ENCODE results near the gene ZNF317.

The ZNF317 gene

DNA sequence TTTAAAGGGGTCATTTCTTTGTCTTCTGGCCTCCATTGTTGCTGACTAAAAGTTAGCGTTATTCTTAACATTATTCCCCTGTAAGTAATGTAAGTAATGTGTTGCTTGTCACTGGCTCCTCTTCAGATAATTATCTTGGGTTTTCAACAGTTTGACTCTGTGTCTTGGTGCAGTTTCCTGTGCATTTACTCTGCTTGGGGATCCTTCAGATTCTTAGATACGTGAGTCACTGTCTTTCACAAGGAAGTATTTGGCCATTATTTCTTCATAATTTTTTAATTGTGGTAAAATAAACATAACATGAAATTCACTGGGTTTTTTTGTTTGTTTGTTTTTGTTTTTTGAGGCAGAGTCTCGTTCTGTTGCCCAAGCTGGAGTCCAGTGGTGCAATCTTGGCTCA, 25.1 kb downstream of the ZNF317 start:
- H3K4me3 ChIP-seq (ENCODE audit: low read depth, low read length), result no peak overlapping the region
- TF ChIP-seq, protein P1, sequence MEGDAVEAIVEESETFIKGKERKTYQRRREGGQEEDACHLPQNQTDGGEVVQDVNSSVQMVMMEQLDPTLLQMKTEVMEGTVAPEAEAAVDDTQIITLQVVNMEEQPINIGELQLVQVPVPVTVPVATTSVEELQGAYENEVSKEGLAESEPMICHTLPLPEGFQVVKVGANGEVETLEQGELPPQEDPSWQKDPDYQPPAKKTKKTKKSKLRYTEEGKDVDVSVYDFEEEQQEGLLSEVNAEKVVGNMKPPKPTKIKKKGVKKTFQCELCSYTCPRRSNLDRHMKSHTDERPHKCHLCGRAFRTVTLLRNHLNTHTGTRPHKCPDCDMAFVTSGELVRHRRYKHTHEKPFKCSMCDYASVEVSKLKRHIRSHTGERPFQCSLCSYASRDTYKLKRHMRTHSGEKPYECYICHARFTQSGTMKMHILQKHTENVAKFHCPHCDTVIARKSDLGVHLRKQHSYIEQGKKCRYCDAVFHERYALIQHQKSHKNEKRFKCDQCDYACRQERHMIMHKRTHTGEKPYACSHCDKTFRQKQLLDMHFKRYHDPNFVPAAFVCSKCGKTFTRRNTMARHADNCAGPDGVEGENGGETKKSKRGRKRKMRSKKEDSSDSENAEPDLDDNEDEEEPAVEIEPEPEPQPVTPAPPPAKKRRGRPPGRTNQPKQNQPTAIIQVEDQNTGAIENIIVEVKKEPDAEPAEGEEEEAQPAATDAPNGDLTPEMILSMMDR (IDR thresholded peaks at IDR 0.05; ENCODE audit: borderline replicate concordance, insufficient read depth, low read depth, low read length), result no peak

DNA sequence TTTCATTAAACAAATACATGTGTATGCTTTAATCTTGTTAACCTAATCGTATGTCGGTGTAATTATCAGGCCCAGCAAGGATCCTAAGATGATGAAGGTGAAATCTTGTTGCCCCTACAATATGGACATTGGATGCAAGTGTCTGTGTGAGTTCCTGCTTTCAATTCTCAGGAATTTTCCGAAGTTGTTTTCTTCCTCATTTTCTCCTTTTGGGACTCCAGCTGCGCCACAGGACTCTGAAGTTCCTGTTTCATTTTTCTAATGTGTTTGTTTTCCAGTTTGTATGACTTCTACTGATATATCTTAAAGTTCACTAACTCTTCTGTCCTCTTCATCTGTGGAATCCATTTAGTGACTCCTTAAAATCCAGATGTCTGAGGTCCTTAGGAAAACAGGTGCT, 26.6 kb downstream of the ZNF317 start:
- TF ChIP-seq, protein P1 (IDR thresholded peaks at IDR 0.05; ENCODE audit: borderline replicate concordance, insufficient read depth, low read depth, low read length), result no peak
- no peak overlapping the region for H3K4me3 ChIP-seq (ENCODE audit: low read depth, low read length)

DNA sequence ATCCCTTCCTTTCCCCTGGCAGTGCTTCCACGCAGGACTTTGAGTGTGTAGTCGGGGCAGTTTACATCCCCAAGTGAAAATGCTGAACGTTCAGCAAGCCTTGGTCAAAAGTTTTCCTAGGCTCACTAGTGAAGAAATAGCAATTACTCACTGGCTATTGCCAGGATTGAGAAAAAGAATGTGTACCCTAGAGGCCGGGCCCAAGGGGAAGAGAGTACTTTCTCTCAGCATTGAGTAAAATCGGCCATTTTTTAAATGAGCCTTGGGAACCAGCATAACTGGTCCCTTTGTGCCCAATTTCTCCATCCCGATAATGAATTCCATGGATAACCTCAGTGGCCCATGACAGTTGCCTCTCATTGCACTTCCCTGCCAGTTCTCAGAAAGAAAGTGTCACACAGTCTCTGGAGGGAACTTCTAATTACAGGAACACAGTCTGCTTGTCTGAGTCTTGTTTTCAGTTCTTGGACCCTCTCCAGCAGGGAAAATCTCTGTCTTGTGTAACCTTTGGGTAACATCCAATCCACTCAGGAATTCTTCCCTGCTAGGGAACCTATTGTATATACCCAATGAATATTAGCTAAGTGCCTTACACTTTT, 31.3 kb downstream of the ZNF317 start:
- TF ChIP-seq, protein P1 (IDR thresholded peaks at IDR 0.05; ENCODE audit: borderline replicate concordance, insufficient read depth, low read depth, low read length), result no peak
- H3K4me3 ChIP-seq (ENCODE audit: low read depth, low read length), result no peak overlapping the region

- no peak overlapping the region for H3K4me3 ChIP-seq (ENCODE audit: low read depth, low read length)
These were observed 35.1 kb downstream of the ZNF317 start for GRCh38 chr19:9175326-9175725.

DNA sequence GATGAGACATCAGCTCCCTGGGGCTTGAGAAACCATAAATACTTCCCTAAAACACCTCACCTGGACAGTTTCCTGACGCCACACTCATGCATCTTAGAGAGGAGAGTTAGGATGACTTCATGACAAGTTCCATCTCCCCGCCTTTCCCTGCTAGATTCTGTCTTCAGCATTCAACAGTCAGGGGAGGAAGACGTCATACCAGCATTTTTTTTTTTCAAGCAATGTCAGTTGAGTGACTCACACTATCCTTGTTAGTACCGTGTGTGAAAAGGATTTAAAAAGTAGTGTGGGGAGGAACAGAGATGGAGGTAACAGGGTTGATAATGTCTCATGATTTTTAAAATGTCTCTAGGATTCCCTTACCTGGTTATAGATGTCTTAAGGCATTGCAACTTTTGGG, 38.7 kb downstream of the ZNF317 start, which contains the start of gene OR7D2:
Gene OR7D2, plus strand, starts transcription at position 79 of the 400 bp plus-strand sequence. CDS start 6,803 bp downstream, outside the sequence.
- TF ChIP-seq, protein P1 (IDR thresholded peaks at IDR 0.05; ENCODE audit: borderline replicate concordance, insufficient read depth, low read depth, low read length), result no peak
- H3K4me3 ChIP-seq (ENCODE audit: low read depth, low read length), result no peak within 1 kb of the TSS

More at GRCh38 chr19:9175326-9175725, 35.1 kb downstream of the ZNF317 start:
- TF ChIP-seq, protein P1 (IDR thresholded peaks at IDR 0.05; ENCODE audit: borderline replicate concordance, insufficient read depth, low read depth, low read length), result no peak

- no peak overlapping the region for H3K4me3 ChIP-seq (ENCODE audit: low read depth, low read length)
- TF ChIP-seq, protein P1 (IDR thresholded peaks at IDR 0.05; ENCODE audit: borderline replicate concordance, insufficient read depth, low read depth, low read length), result no peak
These were observed 42.8 kb downstream of the ZNF317 start for GRCh38 chr19:9183000-9183399.

DNA sequence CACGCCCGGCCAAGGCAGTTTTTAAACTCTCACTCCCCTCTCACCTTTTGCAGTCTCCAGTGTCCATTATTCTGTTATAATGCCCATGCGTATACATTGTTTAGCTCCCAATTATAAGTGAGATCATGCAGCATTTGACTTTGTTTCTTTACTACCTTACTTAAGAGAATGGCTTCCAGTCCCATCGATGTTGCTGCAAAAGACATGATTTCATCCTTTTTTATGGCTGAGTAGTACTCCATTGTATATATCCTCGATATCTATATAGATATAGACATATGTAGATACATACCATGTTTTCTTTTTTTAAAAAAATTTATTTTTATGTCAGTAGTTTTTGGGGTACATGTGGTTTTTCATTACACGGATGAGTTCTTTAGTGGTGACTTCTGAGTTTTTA, 47.0 kb downstream of the ZNF317 start:
- TF ChIP-seq, protein P1 (IDR thresholded peaks at IDR 0.05; ENCODE audit: borderline replicate concordance, insufficient read depth, low read depth, low read length), result no peak
- no peak overlapping the region for H3K4me3 ChIP-seq (ENCODE audit: low read depth, low read length)

Data from GM12875 (cell line).